Tibial nerve (tissue), 4 donors: ENCODE results near the gene SYTL3. TPM values are rescaled to one million over a fixed set of nuclear protein-coding genes. Genes with fewer than 3 reads are reported as not detected.
"Not testable (repeated sequence)": the region's sequence is repeated elsewhere in the genome, so short reads cannot be mapped to it uniquely, and the experiment has no call there.

ENCODE experiments used
- DNase-seq, 2 donors: peaks; one replicate each; pipeline ENCODE4 v3.0.0-alpha.2; 2019; ENCODE audit warnings: low spot score in 2 of 2
- H3K27ac ChIP-seq, 4 donors: fragments of 200-600 bp; sonication (generic) in 3 of 4; one replicate each; pipeline ENCODE4 v1.5.1; 2017 to 2019; ENCODE audit warnings: mild to moderate bottlenecking in 1 of 4
- H3K27me3 ChIP-seq, 2 donors: fragments of 200-600 bp; sonication (generic) in 1 of 2; one replicate each; pipeline versions ENCODE4 v1.5.1 to v1.6.0; 2017 to 2019
- H3K36me3 ChIP-seq, 3 donors: fragments of 200-600 bp; sonication (generic); one replicate each; pipeline ENCODE4 v1.5.1; 2018 to 2019
- H3K4me1 ChIP-seq, 4 donors: fragments of 200-600 bp; sonication (generic) in 3 of 4; one replicate each; pipeline ENCODE4 v1.5.1; 2017 to 2019
- H3K4me3 ChIP-seq, 4 donors: fragments of 200-600 bp; sonication (generic) in 3 of 4; one replicate each; pipeline ENCODE4 v1.5.1; 2017 to 2019; ENCODE audit warnings: mild to moderate bottlenecking in 1 of 4, moderate library complexity in 1 of 4
- H3K9me3 ChIP-seq, 4 donors: fragments of 200-600 bp; sonication (generic) in 3 of 4; one replicate each; pipeline ENCODE4 v1.5.1; 2017 to 2019
- EP300 ChIP-seq, 2 donors: sonication (generic); formaldehyde crosslinking; IDR thresholded peaks; one replicate each; pipeline ENCODE4 v1.6.1; 2017; ENCODE audit warnings: antibody characterized with exemption in 2 of 2, mild to moderate bottlenecking in 1 of 2
- POLR2A ChIP-seq, 2 donors: fragments of 450-650 bp; IDR thresholded peaks; one replicate each; pipeline ENCODE4 v1.6.1; 2017; ENCODE audit warnings: antibody characterized with exemption in 2 of 2, mild to moderate bottlenecking in 2 of 2, moderate library complexity in 2 of 2
- WGBS, 2 donors: methylation state at CpG; one replicate each; pipeline ENCODE4 v1.1.5; 2018; 5-methylcytosine and 5-hydroxymethylcytosine counted together
- total RNA-seq, 4 donors: library from RNA; depleted of rRNA; stranded (reverse); fragments of >200 nt; gene quantifications; one replicate each; pipeline ENCODE4 v1.1.0, GENCODE V29; 2016
- TF ChIP-seq, protein P1 (sequence below), 5 experiments: fragments of 200-600 bp in 3 of 5; fragments of 450-650 bp in 2 of 5; sonication (generic) in 3 of 5; IDR thresholded peaks; one replicate each; pipeline ENCODE4 v1.5.1; 2016 to 2019; ENCODE audit warnings: antibody characterized with exemption in 5 of 5, mild to moderate bottlenecking in 3 of 5, moderate library complexity in 2 of 5

The SYTL3 gene
- total RNA-seq, 4 donors from 2014 or later = 1.3 to 6.7 (median 3.6) TPM

DNA sequence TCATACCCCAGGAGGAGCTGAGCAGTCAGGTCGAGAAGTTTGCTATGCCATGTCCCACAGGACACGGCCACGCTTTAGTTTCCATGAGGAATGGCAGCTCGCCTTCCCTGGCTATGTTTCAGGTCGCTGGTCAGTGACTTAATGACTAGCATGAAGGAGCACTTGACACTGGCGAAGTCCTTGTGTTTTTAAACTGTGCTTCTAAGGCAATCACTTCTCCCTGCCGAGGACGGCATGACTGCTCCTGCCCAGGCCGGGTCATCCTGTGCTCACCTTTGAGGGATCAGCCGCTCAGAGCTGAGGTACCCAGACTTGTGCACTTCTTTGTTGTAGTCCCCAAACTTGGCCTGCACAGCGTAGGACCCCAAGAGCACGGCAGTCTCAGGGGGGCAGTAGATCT, 135.2 kb downstream of the SYTL3 start:
- no peaks in the 10 kb centered on the region for H3K27me3 ChIP-seq
- TF ChIP-seq POLR2A (IDR thresholded peaks at IDR 0.05) = no peak
- no peak for TF ChIP-seq EP300 (IDR thresholded peaks at IDR 0.05)
- TF ChIP-seq, protein P1, sequence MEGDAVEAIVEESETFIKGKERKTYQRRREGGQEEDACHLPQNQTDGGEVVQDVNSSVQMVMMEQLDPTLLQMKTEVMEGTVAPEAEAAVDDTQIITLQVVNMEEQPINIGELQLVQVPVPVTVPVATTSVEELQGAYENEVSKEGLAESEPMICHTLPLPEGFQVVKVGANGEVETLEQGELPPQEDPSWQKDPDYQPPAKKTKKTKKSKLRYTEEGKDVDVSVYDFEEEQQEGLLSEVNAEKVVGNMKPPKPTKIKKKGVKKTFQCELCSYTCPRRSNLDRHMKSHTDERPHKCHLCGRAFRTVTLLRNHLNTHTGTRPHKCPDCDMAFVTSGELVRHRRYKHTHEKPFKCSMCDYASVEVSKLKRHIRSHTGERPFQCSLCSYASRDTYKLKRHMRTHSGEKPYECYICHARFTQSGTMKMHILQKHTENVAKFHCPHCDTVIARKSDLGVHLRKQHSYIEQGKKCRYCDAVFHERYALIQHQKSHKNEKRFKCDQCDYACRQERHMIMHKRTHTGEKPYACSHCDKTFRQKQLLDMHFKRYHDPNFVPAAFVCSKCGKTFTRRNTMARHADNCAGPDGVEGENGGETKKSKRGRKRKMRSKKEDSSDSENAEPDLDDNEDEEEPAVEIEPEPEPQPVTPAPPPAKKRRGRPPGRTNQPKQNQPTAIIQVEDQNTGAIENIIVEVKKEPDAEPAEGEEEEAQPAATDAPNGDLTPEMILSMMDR (IDR thresholded peaks at IDR 0.05) = no peak
- H3K36me3 ChIP-seq = peaks cover 4 to 90% (median 62%) of the 10 kb centered on the region in 3 donors
- H3K4me1 ChIP-seq = peaks cover 0 to 6% (median 2%) of the 10 kb centered on the region in 4 donors
- no peak for DNase-seq
- H3K9me3 ChIP-seq = no peaks in the 10 kb centered on the region
- H3K4me3 ChIP-seq = no peak overlapping the region
- no peak overlapping the region for H3K27ac ChIP-seq
- 87 to 93% methylated on average over 12 of the region's 12 CpGs for WGBS, 2 donors

DNA sequence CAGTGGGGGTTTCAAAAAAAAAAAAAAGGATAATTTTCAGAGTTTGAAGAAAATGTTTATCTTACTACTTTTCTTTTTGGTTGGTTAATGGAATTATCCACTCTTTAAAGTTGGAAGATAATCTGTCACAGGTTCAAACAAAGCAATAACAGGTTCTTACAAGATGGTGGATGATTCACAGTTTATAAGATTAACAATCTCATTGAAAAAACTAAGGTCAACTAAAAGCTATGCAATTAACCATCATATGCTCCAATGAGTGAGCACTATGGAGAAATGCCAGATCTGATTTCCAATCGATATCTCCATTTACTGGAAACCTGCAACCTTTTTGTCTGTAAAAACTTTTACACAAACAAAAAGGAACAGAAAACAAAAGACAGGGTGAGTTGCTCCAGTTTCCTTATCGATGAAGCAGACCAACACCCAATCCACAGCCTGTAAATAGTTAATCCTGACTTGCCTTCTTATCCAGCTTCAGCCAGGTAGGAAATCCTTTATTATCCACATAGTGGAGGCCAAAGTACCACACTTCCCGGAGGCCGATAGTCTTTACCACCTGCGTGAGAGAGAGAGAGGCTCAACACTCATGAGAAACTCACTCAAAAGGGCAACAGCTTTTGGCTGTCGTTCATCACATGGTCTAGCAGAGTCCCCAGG, 136.9 kb downstream of the SYTL3 start:
- TF ChIP-seq EP300 (IDR thresholded peaks at IDR 0.05) = no peak
- 89 to 93% methylated on average over 6 of the region's 6 CpGs for WGBS, 2 donors

DNA sequence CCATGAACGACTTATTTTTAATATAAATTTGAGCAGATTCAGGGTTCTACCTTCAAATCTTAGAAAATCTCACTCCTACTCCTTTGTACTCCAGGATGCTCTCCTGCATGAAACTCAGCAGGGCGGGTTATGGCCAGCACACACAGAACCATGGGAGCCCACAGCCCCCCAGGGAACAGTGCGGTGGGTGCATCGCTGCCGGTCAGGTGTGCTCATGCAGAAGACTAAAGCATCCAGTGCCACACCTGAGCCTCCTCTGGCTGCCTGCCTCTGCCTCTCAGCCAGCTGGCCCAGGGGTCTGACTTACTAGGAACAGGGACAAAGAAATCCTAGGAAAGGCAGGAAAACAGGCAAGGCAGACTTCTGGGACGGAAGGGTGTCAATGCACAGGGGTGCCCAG, 137.5 kb downstream of the SYTL3 start:
- no peak overlapping the region for H3K4me3 ChIP-seq
- H3K9me3 ChIP-seq = no peaks in the 10 kb centered on the region
- 88 to 90% methylated on average over 5 to 6 of the region's 6 CpGs for WGBS, 2 donors
- no peaks in the 10 kb centered on the region for H3K27me3 ChIP-seq
- peaks cover 4 to 67% (median 39%) of the 10 kb centered on the region in 3 donors for H3K36me3 ChIP-seq
- H3K27ac ChIP-seq = no peak overlapping the region
- no peak for DNase-seq
- TF ChIP-seq EP300 (IDR thresholded peaks at IDR 0.05) (no peak), POLR2A (IDR thresholded peaks at IDR 0.05) (no peak)
- TF ChIP-seq, protein P1 (IDR thresholded peaks at IDR 0.05) = no peak
- peaks cover 0 to 15% (median 6%) of the 10 kb centered on the region in 4 donors for H3K4me1 ChIP-seq

More for the DNA sequence above, 136.9 kb downstream of the SYTL3 start:
- H3K4me3 ChIP-seq = no peak overlapping the region
- no peak overlapping the region for H3K27ac ChIP-seq
- H3K4me1 ChIP-seq = peaks cover 0 to 15% (median 6%) of the 10 kb centered on the region in 4 donors
- peaks cover 4 to 73% (median 44%) of the 10 kb centered on the region in 3 donors for H3K36me3 ChIP-seq
- DNase-seq = no peak
- no peaks in the 10 kb centered on the region for H3K27me3 ChIP-seq
- H3K9me3 ChIP-seq = no peaks in the 10 kb centered on the region

DNA sequence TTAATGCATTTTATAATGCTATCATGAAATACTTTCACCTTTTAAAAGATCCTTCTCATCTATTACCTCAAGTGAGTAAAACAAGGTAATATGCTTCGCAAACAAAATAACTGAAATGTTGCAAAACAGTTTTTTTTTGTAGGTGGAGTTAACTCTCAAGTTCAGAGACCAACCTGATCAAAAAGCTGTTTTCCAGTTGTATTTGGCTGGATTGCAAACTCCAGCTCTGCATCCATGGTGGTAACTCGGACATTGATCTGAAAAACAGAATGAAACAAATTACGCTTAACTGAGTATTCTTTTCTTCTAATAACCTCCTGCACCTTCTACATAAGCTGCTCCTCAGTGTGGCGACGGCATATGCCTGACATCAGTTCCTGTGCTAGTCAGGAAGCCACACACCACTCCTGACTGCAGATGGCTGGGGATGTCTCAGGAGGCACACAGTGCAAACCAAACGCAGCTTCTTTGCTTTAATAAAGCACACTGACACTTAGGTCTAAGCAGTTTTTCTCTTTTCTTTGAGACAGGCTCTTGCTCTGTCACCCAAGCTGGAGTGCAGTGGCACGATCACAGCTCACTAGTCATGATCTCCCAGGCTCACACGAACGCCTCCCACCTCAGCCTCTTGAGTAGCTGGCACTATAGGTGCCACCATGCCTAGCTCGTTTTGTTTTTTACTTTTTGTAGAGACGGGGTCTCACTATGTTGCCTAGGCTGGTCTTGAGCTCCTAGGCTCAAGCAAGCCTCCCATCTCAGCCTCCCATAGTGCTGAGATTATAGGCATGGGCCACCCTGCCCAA, 139.5 kb downstream of the SYTL3 start:
- DNase-seq = no peak
- no peaks in the 10 kb centered on the region for H3K9me3 ChIP-seq
- no peak overlapping the region for H3K4me3 ChIP-seq
- peaks cover 2 to 47% (median 22%) of the 10 kb centered on the region in 3 donors for H3K36me3 ChIP-seq
- no peak overlapping the region for H3K27ac ChIP-seq
- H3K27me3 ChIP-seq = no peaks in the 10 kb centered on the region
- peaks cover 0 to 20% (median 7%) of the 10 kb centered on the region in 4 donors for H3K4me1 ChIP-seq
- TF ChIP-seq, protein P1 (IDR thresholded peaks at IDR 0.05) = no peak
- TF ChIP-seq POLR2A (IDR thresholded peaks at IDR 0.05) (no peak), EP300 (IDR thresholded peaks at IDR 0.05) (no peak)
- 75 to 79% methylated on average over 11 of the region's 11 CpGs for WGBS, 2 donors

DNA sequence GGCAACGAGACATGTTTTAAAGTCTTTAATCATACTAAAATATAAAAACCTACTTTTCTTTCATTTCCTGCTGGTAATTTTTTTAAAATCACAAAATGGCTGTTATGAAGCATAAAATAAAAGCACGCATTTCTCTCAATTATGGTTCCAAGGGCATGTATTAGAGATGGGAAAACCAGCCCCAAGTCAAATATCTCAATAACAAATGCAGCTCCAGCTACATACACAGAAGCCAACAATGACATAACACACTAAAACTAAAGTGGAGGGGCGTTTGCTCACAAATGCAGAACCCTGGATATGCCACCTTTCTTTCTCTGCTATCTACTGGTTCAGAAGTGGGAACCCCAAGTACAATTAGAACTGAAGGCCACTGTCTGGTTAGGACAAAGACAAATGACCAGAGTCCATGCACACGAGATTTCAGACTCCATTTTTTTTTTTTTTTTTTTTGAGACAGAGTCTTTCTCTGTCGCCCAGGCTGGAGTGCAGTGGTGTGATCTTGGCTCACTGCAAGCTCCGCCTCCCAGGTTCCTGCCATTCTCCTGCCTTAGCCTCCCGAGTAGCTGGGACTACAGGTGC, 141.5 kb downstream of the SYTL3 start:
- Histone ChIP-seq H3K27ac (no peak overlapping the region), H3K9me3 (no peaks in the 10 kb centered on the region), H3K27me3 (no peaks in the 10 kb centered on the region), H3K36me3 (peaks cover 0 to 27% (median 13%) of the 10 kb centered on the region in 3 donors), H3K4me3 (no peak overlapping the region), H3K4me1 (peaks cover 0 to 29% (median 11%) of the 10 kb centered on the region in 4 donors)
- TF ChIP-seq, protein P1 (IDR thresholded peaks at IDR 0.05) = no peak
- TF ChIP-seq POLR2A (IDR thresholded peaks at IDR 0.05) = no peak
- TF ChIP-seq EP300 (IDR thresholded peaks at IDR 0.05) = no peak
- 61 to 67% methylated on average over 7 of the region's 7 CpGs for WGBS, 2 donors
- DNase-seq = no peak

DNA sequence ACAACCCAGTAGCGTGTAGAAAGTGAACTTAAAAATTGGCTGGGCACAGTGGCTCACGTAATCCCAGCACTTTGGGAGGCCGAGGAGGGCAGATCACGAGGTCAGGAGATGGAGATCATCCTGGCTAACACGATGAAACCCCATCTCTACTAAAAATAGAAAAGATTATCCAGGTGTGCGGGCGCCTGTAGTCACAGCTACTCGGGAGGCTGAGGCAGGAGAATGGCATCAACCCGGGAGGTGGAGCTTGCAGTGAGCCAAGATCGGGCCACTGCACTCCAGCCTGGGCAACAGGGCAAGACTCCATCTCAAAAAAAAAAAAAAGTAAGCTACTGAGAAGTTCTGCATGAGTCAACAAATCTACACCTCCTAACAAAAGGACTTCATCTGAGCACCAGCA, 142.7 kb downstream of the SYTL3 start:
- 72 to 84% methylated on average over 10 of the region's 10 CpGs for WGBS, 2 donors
- not testable (repeated sequence) for DNase-seq, H3K27me3 ChIP-seq, H3K9me3 ChIP-seq, H3K27ac ChIP-seq, H3K4me3 ChIP-seq
- peaks cover 0 to 38% (median 17%) of the 10 kb centered on the region in 4 donors for H3K4me1 ChIP-seq
- peaks cover 0 to 16% (median 2%) of the 10 kb centered on the region in 3 donors for H3K36me3 ChIP-seq
